ENCODE results near the gene CLN5.
A peak's percentile ranks its signal among the peaks of the same experiment; 100 is the strongest.
"Not testable (repeated sequence)": the region's sequence is repeated elsewhere in the genome, so short reads cannot be mapped to it uniquely, and the experiment has no call there.

CLN5 gene

DNA sequence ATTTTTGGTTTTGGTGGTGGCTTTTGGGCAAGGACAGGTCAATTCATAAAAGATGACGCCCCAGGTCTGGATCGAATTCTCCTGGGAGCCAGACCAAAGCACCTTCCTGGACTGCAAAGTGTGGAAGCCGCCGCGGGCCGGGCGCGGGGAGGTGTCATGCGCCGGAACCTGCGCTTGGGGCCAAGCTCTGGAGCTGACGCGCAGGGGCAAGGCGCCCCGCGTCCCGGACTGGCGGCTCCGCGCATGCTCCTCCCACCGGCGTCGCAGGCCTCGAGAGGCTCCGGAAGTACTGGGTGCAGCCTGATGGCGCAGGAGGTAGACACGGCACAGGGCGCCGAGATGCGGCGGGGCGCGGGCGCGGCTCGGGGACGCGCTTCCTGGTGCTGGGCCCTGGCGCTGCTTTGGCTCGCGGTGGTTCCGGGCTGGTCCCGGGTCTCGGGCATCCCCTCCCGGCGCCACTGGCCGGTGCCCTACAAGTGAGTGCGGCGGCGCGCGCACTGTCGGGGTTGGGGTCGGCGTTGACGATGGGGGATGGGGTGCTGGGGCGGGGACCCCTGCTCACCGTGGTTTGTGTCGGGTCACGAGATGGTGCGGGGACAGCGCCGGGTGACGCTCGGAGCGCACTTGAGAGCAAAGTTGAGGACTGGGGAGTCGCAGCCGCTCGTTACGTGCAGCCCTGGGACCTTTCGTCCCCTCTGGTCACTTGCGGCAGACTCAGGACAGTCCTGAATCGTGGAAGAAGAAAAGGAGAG lies at the start of gene CLN5:
TSS of gene CLN5 (plus strand) at position 286 of the 752 bp plus-strand sequence. CDS start at position 304, 18 bp downstream.
- DNase-seq (ENCODE audit: low spot score), result peak; percentile 95

DNA sequence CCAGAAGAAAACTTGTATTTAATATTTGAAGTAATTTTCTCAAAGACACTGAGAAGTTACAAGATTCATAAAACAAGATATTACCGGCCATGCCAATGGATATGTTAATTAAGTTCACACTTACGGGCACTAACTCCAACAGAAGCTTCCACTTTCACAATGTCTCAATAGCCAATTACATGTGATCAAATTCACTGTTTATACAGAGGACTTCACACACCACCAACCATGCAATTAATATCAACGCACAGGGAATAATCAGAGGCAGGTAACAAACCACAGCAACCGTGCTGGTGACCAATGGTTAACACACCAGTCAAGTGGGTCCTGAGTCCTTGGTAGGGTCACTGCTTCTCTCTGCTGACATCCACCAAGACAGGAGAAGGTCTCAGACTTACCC lies 49.5 kb upstream of the CLN5 start:
- no peak for DNase-seq (ENCODE audit: low spot score)

DNA sequence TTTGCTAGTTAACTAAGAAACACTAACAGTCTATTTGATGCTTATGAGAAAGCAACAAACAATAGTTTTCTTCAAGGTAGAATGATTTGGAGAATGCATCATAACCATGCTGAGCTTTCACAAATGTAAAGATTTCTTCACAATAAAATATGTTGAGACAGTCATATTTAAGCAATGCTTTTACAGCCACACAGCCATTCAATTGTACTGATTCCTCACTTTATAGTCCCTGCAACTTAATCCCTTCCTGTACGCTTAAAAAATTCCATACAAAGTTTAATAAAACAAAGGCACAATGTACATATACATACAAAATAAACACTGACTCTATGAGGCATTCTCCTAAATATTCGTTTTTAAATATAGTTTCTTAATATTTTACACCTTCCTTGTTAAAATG lies 48.2 kb upstream of the CLN5 start:
- no peak for DNase-seq (ENCODE audit: low spot score)

DNA sequence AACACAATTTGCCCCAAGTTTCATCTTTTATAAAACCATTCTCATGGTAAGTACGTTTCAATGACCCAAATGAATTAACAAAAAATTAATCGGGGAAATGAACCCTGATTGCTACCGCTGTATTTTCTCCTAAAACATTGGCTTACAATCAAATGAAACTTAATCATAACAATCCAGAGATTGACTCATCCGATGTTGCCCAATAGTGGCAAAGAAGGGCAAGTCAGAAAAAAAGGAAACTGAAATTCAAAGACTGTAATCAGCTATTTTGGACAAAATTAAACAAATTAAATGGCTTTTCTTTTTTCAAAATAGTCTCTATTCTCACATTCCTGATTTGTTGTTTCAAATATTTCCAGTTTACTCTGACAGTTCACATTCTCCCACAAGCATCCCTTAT lies 47.4 kb upstream of the CLN5 start:
- no peak for DNase-seq (ENCODE audit: low spot score)

DNA sequence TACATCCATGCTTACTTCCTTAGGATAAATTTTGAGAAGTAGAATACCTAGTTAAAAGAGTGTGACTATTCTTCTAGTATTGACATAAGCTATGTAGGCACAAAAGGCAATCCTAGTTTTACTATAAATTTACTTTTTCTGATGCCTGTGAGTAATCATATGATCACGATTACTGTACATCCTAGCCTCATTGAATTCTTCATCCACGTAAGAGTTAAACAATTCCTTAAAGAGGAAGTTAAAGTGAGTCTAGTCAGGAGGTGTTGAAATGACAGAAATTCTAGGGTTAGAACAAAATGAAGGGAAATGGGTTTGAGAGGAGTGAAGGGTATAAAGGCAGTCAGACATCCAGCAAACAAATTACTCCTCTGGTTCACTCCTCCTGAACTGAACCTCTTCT lies 43.7 kb upstream of the CLN5 start, which contains the start of gene ACOD1:
TSS of gene ACOD1 (plus strand) at position 363 of the 400 bp plus-strand sequence. CDS start 48 bp downstream, outside the sequence.
- no peak for DNase-seq (ENCODE audit: low spot score)

DNA sequence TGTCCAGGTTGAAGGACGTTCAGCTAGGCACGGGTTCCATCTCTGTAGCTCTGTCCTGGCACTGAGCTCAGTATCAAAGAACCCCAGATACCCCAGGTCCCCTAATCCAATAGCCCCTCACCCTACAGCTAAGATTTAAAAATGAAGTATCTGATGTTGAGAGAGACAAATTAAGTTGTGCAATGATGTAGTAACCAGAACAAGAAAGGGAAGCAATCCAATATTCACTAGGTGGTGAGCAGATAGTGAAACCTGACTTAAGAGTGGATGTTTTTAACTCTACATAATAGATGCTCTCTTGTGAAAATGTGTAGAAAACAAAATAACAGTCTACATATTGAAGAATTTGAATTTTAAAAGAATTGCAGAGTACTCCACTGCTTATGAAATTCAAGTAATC lies 41.8 kb upstream of the CLN5 start:
- DNase-seq (ENCODE audit: low spot score), result no peak

DNA sequence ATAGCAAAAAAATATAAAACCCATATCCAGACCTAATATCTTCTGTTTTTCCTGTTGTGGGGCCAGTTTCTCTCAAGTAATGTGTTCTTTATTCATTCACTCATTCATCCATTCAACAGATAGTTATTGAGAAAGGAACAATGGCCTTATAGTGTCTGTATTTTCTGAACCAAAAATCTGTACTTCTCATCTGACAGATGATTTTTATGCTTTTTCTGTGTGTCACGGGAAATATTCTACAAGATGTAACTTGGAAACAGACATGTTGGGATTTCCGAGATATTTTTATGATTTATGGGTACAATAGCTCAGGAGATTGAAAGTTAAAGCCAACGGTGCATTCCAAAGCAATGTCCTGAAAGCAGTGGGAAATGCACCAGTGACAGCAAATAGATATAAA lies 37.9 kb upstream of the CLN5 start:
- no peak for DNase-seq (ENCODE audit: low spot score)

DNA sequence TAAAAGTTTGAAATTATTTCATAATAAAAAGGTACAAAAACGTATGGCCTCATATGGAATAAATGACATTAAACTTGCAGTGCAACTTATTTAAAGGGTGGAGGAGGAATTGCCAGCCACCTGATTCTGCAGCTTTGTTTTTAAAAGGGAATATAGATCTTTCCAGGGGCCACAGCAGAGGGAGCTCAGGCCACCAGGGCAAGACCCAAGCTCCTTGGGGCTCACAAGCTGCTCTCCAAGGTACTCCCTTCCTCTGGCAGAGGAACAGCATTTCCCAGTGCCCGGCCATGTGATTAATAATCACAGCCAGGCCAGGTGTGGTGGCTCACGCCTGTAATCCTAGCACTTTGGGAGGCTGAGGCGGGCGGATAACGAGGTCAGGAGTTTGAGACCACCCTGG lies 37.3 kb upstream of the CLN5 start:
- no peak for DNase-seq (ENCODE audit: low spot score)

DNA sequence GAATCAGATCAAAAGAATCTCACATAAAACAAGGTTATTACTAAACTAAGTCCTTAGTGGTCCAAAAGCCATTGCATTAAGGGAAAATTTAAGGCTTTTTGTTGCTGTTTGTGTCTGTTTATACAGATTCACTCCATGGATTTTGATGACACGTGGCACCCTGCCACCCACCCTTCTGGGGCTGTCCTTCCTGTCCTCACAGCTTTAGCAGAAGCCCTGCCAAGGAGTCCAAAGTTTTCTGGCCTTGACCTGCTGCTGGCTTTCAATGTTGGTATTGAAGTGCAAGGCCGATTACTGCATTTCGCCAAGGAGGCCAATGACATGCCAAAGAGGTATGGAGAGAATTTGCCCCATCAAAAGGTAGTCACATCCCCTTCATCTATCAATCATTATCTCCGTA lies 36.7 kb upstream of the CLN5 start:
- no peak for DNase-seq (ENCODE audit: low spot score)

DNA sequence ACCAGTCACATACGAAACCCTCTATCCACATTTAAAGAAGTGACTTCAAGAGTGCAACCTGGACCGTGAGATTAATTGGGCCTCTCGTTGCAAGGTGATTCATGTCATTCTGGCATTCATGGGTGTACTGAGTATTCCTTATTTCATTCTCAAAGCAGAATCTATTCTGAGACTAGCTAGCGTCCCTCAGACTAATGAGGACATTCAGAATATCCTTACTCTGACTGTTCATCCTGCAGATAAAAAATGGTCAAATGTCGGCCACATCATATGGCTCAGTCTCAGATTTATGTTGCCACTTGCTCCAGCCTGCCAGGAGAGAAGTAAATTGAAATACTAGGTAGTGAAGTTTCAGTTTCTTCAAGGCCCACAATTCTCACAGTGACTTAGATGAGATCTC lies 36.2 kb upstream of the CLN5 start:
- no peak for DNase-seq (ENCODE audit: low spot score)

DNA sequence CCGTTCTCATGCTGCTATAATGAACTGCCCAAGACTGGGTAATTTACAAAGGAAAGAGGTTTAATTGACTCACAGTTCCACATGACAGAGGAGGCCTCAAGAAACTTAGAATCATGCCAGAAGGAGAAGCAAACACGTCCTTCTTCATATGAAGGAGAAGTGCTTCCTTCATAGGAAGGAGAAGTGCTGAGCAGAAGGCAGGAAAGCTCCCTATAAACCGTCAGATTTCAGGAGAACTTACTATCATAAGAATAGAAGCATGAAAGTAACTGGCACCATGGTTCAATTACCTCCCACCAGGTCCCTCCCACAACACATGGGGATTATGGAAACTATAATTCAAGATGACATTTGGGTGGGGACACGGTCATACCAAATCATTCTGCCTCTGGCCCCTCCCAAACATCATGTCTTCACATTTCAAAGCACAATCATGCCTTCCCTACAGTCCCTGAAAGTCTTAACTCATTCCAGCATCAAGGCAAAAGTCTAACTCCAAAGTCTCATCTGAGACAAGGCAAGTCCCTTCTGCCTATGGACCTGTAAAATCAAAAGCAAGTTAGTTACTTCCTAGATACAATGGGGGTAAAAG lies 32.9 kb upstream of the CLN5 start:
- no peak for DNase-seq (ENCODE audit: low spot score)

DNA sequence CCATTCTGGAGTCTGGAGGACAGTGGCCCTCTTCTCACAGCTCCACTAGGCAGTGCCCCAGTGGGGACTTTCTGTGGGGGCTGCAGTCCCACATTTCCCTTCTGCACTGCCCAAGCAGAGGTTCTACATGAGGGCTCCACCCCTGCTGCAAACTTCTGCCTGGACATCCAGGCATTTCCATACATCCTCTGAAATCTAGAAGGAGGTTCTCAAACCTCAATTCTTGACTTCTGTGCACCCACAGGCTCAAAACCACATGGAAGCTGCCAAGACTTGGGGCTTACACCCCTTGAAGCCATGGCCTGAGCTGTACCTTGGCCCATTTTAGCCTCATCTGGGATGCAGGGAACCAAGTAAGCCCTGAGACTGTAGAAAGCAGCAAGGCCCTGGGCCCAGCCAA lies 32.1 kb upstream of the CLN5 start:
- not testable (repeated sequence) for DNase-seq (ENCODE audit: low spot score)

DNA sequence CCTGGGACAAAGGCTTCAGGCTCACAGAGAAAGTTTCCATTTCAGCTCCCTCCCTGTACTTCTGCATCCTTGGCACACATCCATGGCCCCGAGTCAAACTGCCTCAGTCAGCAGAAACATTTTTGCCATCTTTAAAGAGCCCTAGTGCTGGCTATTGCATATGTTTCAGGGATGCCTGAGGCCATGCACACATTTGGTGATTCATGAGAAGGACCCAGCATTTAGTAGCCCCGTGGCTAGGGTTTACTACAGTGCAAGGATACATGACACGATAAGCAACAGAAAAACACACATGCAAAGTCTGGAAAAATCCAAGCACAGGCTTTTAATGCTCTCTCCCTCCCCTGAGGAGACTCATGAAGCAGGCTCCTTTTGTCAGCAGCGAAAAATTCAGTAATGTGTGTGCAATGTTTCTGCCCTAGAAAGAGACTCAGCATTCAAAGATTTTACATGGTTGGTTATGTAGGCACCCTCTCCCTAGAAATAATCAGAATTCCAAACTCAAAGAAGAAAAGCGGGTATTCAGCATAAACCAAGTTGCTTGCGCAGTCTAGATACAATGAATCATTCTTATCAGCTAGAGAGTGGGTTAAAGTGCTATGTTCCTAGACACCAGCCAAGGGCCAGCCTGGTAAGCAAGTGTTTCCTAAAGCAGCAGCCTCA lies 26.0 kb upstream of the CLN5 start:
- DNase-seq (ENCODE audit: low spot score), result no peak

DNA sequence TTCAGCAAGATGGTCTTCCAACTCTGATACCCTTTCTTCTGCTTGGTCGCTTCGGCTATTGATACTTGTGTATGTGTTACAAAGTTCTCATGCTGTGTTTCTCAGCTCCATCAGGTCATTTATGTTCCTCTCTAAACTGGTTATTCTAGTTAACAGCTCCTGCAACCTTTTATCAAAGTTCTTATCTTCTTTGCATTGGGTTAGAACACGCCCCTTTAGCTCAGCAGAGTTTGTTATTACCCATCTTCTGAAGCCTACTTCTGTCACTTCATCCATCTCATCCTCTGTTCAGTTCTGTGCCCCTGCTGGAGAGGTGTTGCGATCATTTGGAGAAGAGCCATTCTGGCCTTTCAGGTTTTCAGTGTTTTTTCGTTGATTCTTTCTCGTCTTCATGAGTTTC lies 24.9 kb upstream of the CLN5 start:
- DNase-seq (ENCODE audit: low spot score), result no peak

DNA sequence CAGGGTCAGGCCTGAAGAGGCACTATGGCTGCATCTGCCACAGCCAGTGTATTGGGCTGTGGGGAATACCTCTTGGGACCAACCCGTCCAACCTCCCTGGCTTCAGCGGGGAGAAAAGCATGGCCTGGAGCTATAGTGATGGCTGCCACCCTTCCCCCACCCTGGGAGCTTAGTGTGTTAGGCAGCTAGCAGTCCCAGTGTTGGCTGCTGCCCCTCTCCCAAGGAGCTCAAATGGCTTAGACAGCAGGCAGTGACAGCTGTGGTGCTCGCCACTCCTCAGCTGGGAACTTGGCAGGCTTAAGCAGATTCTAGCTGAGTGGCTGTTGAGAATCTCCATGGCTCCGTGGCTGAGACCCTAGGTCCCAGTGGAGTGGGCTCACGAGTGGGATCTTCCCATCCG lies 23.8 kb upstream of the CLN5 start:
- no peak for DNase-seq (ENCODE audit: low spot score)

DNA sequence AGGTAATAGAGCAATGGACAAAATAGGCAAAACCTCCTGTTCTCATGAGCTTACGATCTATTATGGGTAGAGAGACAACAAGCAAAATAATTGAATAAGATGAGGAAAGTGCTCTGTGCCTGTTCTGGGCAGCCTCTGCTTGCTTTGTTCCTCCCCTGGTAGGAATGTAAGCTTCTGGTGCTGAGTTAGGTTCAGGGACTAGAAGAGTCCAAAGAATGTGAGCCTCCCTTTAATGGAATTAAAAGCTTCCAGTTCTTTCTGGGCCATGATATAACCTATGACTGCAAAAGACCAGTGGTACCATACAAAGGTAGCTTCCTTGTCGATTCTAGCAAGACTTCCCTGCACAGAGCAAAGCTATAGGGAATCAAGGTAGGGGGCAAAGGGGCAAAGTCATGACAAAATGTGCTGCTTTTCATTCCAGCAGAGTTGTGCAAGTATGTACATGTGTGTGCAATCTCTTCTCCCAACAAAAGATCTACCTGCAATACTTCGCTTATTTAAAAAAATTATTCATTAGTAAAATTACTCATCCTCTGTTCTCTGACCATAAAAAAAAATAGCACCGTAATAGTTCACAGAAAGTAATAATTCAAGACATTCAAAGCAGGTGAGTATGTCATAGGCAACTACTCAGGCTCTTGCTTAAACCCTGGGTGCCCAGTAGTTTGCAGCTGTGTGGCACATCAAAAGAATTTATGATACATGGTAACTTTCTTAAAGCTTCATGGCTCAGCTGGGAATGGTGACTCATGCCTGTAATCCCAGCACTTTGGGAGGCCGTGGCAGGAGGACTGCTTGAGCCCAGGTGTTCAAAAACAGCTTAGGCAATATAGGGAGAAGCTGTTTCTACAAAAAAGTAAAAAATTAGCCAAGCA lies 22.2 kb upstream of the CLN5 start:
- DNase-seq (ENCODE audit: low spot score), result no peak

DNA sequence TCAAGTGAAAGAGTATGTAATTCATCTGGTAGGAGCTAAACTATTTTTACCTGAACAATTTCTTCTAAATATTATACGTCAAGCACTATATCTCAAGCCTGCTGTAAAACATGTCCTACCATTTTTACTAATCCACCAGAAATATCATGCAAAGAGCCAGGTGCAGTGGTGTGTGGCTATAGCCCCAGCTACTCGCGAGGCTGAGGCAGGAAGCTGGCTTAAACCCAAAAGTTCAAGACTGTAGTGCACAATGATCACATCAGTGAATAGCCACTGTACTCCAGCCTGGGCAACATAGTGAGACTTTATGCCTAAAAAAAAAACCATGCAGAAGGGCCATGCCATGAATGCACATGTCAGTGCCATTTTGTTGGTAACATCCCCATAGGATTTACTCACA lies 20.7 kb upstream of the CLN5 start:
- DNase-seq (ENCODE audit: low spot score), result no peak

DNA sequence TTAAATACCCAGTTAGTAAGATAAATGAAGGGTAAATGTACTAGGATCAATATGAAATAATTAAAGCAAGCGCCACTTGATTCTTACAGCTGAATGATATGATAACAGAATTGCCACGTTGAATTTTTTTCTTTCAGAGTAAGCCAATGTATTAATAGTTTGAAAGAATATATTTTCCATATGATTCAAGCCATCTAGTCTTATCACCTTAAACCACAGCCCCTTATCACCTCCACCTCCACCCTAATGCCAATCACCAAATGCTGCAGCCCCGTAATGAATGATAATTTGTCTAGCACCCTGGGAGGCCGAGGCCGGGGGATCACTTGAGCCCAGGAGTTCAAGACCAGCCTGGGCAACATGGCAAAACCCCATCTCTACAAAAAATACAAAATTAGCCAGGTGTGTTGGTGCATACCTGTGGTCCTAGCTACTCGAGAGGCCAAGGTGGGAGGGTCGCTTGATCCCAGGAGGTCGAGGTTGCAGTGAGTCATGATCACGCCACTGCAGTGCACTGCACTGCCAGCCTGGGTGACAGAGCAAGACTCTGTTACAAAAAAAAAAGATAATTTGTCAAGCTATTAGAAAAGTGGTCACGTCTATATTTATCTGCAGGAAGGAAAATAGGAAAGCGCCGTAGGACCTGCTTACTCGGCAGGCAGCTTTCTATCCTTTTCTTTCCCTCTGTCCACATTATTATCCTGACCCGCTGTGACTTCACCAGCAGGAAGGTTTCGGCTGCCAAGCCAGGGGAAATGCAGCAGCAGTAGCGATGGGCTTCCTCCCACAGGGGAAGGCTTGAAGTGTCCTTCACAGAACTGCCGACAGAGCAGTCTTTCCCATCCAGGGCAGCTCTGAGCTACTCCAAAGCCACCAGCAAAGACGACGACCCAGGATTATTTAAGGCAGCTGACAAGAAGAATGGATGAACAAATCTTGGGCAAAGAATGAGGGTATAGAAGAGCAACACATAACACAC lies 19.7 kb upstream of the CLN5 start:
- DNase-seq (ENCODE audit: low spot score), result no peak

DNA sequence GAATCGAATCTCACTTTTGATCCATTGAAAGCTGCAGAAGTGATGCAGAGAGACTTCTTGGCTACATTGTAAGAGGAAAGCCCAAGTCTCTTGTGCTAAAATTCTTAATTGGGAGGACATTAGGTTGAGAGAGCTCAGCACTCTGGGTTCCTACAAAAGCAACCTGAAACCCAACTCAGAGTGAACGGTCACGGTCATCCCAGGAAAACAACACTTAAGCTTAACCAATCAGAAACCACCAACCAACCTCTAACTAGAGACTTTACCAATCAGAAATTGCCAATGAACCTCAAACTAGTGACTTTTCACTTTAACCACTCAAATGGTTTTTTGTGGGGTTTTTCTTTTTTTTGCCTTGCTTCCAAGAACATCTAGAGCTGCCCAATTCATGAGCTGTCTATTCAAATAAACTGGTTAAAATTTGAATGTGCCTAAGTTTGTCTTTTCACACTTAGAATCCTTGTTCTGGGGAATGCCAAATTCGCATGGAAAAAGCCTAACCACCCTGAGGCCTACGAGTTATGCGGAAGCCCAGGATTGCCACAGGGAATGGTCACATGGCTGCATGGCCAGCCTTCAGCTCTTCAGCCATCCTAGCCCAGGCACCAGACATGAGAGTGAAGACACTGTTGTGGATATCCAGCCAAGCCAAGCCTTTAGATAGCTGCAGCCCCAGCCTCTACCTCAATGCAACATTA lies 17.8 kb upstream of the CLN5 start:
- DNase-seq (ENCODE audit: low spot score), result no peak

DNA sequence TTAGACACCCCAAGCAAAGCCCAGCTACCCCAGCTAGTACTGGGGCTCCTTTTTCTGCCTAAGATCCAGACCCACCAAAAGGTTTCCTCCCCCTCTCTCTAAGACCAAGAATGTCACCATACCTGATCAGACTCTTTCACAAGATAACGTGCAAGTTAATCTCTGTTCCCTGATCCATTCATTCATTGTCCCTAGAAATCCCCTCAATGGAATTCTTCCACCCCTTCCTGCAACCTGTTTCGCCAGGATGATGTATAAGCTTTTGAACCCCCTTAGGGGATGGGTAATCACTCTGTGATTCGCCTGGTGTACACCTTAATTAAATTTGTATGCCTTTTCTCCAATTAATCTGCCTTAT lies 17.3 kb upstream of the CLN5 start:
- DNase-seq (ENCODE audit: low spot score), result no peak

DNA sequence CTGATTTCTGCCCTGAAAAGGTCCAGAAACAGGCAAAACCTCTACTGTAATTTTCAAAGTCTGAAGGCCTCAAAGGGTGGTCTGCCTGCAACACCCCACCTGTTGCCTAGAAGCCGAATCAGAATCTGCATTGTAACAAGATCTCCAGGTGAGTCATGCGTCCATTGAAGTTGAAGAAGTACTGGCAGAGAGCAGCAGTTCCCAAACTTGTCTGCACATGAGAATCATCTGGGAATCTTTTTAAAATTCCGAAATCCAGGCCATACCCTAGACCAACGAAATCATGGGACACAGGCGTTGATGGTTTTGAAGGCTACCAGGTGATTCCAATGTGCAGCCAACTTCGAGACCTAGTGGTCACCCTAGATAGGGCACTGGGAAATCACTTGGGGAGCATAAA lies 16.0 kb upstream of the CLN5 start:
- DNase-seq (ENCODE audit: low spot score), result no peak

Measured in LoVo (cell line).